Pancreas (tissue), 10 donors: ENCODE results near the gene ERI3. TPM values are rescaled to one million over a fixed set of nuclear protein-coding genes. Genes with fewer than 3 reads are reported as not detected.
A peak's percentile ranks its signal among the peaks of the same experiment; 100 is the strongest.

Experiments
- ATAC-seq, 4 donors: fragments of 200-7000 bp; cut with Tn5 transposase; one replicate each; pipeline versions ENCODE4 v1.8.0 to v1.9.1; 2020; ENCODE audit warnings: mild to moderate bottlenecking in 4 of 4, moderate library complexity in 4 of 4
- DNase-seq, 6 donors: peaks; one replicate each; pipeline ENCODE4 v3.0.0-alpha.2; 2020
- FAIRE-seq: peaks from 2 replicates; lab custom pipeline; 2012; peaks lifted over from hg19 to GRCh38; lab: Jason Lieb, UNC
- H3K27ac ChIP-seq, 4 donors: fragments of 200-600 bp; sonication (generic); 1 replicate in 3 of 4; 2 replicates in 1 of 4; pipeline versions ENCODE4 v1.5.0 to v1.8.0; 2020
- H3K27me3 ChIP-seq, 4 donors: fragments of 200-600 bp; one replicate each; pipeline ENCODE4 v1.8.0; 2021
- H3K36me3 ChIP-seq, 3 donors: fragments of 200-600 bp; sonication (generic) in 1 of 3; one replicate each; pipeline versions ENCODE4 v1.5.0 to v1.8.0; 2020 to 2021
- H3K4me1 ChIP-seq, 3 donors: fragments of 200-600 bp; one replicate each; pipeline ENCODE4 v1.8.0; 2021
- H3K4me3 ChIP-seq, 4 donors: fragments of 200-600 bp; sonication (generic) in 2 of 4; one replicate each; pipeline versions ENCODE4 v1.5.0 to v1.8.0; 2020 to 2021
- H3K9me3 ChIP-seq, 4 donors: fragments of 200-600 bp; one replicate each; pipeline ENCODE4 v1.8.0; 2021
- CTCF ChIP-seq, 4 donors: fragments of 200-600 bp; sonication (generic) in 3 of 4; IDR thresholded peaks; one replicate each; pipeline versions ENCODE4 v1.5.0 to v1.8.0; 2021; ENCODE audit warnings: antibody characterized with exemption in 4 of 4
- WGBS, 2 donors: extraction: QIAGEN DNeasy Blood & Tissue Kit; methylation state at CpG; one replicate each; pipeline ENCODE4 v1.1.7; 2013; 5-methylcytosine and 5-hydroxymethylcytosine counted together
- intact Hi-C, 3 donors: fragments of 100-400 bp; cut with DNase I; formaldehyde crosslinking; loops; one replicate each; pipeline versions ENCODE4 v1.11.1 to v1.14.2; 2022
- polyA plus RNA-seq, 2 donors: library from polyadenylated mRNA; stranded (reverse); fragments of 200-250 nt; gene quantifications; one replicate each; pipeline ENCODE4 v1.2.3, GENCODE V29; 2013
- total RNA-seq, 6 donors: library from RNA; stranded (reverse); fragmentation: NEBNext Ultra II Directional in 4 of 6; extraction: Animal tissue kit (Norgen Biotek cat#: 25700) in 4 of 6; gene quantifications; one replicate each; pipeline versions ENCODE4 v1.2.1 to v1.2.4, GENCODE V29; 2021 to 2023
- donor health status: healthy with polysubstance abuse.
- donor health status: DM: no; HTN: no; CAD: no; lungs with moderate emphysema.
- donor health status: DM: no; HTN: no; CAD: no.
- donor health status: control.
- donor health status: control.
- donor health status: Bipolar disorder and iron deficiency.
- donor health status: DM: yes; HTN: yes; CAD: no.
- donor health status: DM: no; HTN: no; CAD: no.
- donor health status: DM: no; HTN: no; CAD: no.
- donor health status: DM: yes; HTN: yes; CAD: no.

Gene ERI3
- total and polyA plus RNA-seq, 8 donors = 18.9 to 33.7 (median 21.8) TPM

DNA sequence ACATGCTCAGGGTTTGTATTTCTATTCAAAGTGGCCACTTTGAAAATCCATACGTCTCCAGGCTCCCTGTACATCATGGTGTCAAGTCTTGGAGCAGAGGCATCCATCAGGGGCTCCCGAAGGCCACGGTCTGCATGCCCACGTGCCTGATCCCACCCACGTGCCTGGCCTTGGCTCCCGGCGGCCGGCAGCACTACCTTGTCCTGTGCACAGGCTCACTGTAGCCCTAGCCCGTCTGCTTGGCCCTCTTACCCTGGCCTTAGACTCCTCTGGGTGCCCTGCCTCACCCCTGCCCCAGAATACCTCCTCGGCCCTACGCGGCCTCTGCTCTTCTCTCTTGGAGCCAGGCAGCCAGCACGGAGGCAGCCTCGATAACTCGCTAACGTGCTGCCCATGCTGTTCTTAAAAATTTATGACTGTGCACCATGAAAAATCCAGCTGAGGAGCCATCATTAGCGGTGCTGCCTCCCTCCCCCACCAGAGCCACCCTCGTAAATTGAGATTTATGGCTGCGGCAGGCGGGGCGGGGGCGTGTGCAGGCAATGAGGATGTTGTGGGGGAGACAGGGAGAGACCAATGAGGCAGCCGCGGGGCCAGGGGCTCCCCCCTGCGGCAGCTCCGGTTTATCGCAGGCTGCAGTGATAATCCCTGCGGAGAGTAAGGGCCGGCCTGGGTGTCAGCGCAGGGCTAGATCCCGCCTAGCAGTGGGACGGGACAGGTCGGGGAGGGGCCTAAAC is 117.2 kb downstream of the ERI3 start:
- Histone ChIP-seq H3K4me3 (no peak overlapping the region), H3K27me3 (no peaks in the 10 kb centered on the region), H3K36me3 (no peaks in the 10 kb centered on the region), H3K4me1 (no peaks in the 10 kb centered on the region), H3K27ac (no peak overlapping the region), H3K9me3 (no peaks in the 10 kb centered on the region)
- intact Hi-C loops = no loop called here
- FAIRE-seq = no peak
- 80 to 84% methylated on average over 32 to 33 of the region's 33 CpGs for WGBS, 2 donors
- DNase-seq = peak in 1 of 6 donors; percentile 46
- no peak for TF ChIP-seq CTCF (IDR thresholded peaks at IDR 0.05)
- peak in 3 of 4 donors; percentile 30 to 60 (median 31) for ATAC-seq

GRCh38 chr1:44236490-44237272 is 118.4 kb downstream of the ERI3 start:
- ATAC-seq (no peak), DNase-seq (peak in 1 of 6 donors; percentile 22), FAIRE-seq (no peak)
- Histone ChIP-seq H3K9me3 (no peaks in the 10 kb centered on the region), H3K4me3 (no peak overlapping the region), H3K36me3 (no peaks in the 10 kb centered on the region), H3K27me3 (no peaks in the 10 kb centered on the region), H3K27ac (no peak overlapping the region), H3K4me1 (no peaks in the 10 kb centered on the region)
- TF ChIP-seq CTCF (IDR thresholded peaks at IDR 0.05) = no peak
- WGBS, 2 donors = 96 to 98% methylated on average over 8 of the region's 8 CpGs
- intact Hi-C loops = no loop called here

DNA sequence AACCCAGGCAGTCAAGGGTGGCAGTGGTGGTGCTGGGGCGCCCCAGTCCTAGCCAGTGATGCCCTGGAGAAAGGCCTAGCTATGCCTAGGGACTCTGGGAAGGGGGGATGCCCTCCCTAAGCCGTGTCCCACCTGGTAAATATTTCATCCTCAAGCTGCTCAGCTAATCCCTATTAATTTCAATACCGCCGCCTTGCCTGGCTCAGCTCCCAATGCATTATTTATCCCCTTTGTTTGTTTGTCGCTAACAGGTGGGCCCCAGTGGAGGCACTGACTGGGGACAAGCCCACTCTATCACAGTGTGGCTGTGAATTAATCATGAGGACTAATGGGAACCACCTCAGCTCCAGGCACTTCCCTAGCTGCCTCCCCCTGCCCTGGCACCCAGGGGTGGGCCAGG is 119.2 kb downstream of the ERI3 start:
- ATAC-seq = no peak
- no peaks in the 10 kb centered on the region for H3K4me1 ChIP-seq
- intact Hi-C loops = no loop called here
- H3K36me3 ChIP-seq = no peaks in the 10 kb centered on the region
- FAIRE-seq = no peak
- TF ChIP-seq CTCF (IDR thresholded peaks at IDR 0.05) = no peak
- H3K4me3 ChIP-seq = no peak overlapping the region
- H3K9me3 ChIP-seq = no peaks in the 10 kb centered on the region
- no peak overlapping the region for H3K27ac ChIP-seq
- no peak for DNase-seq
- no peaks in the 10 kb centered on the region for H3K27me3 ChIP-seq
- 90 to 91% methylated on average over 5 of the region's 5 CpGs for WGBS, 2 donors

- Histone ChIP-seq H3K27me3 (no peaks in the 10 kb centered on the region), H3K4me1 (no peaks in the 10 kb centered on the region), H3K9me3 (no peaks in the 10 kb centered on the region), H3K4me3 (no peak overlapping the region), H3K27ac (no peak overlapping the region), H3K36me3 (no peaks in the 10 kb centered on the region)
- 90 to 96% methylated on average over 1 of the region's 1 CpG for WGBS, 2 donors
- ATAC-seq (no peak), DNase-seq (no peak), FAIRE-seq (no peak)
- TF ChIP-seq CTCF (IDR thresholded peaks at IDR 0.05) = no peak
- intact Hi-C loops = no loop called here
Measured at GRCh38 chr1:44233593-44233992, 121.5 kb downstream of the ERI3 start.
